Gastrocnemius medialis (tissue), 4 donors: Measurements from ENCODE around the gene IDS.
"Not testable (repeated sequence)": the region's sequence is repeated elsewhere in the genome, so short reads cannot be mapped to it uniquely, and the experiment has no call there.

Source experiments
- CTCF ChIP-seq, 5 experiments: fragments of 450-650 bp in 3 of 5; fragments of 200-600 bp in 2 of 5; sonication (generic) in 2 of 5; IDR thresholded peaks in 4 of 5; conservative IDR thresholded peaks in 1 of 5; 1 replicate in 4 of 5; 2 replicates in 1 of 5; pipeline ENCODE4 v1.5.1; 2016 to 2019; ENCODE audit warnings: antibody characterized with exemption in 5 of 5, mild to moderate bottlenecking in 3 of 5, moderate library complexity in 3 of 5
- POLR2A ChIP-seq, 2 donors: fragments of 450-650 bp; IDR thresholded peaks; one replicate each; pipeline ENCODE4 v1.6.1; 2017; ENCODE audit warnings: antibody characterized with exemption in 2 of 2, mild to moderate bottlenecking in 2 of 2, moderate library complexity in 2 of 2

- TF ChIP-seq CTCF (IDR thresholded peaks at IDR 0.05 in 4 of 5, conservative IDR thresholded peaks at IDR 0.05 in 1 of 5); POLR2A (IDR thresholded peaks at IDR 0.05): not testable (repeated sequence)
Measured at GRCh38 chrX:149550454-149550853, 45.3 kb upstream of the IDS start.
